Measurements from ENCODE around the gene CFAP47. TPM values are rescaled to one million over a fixed set of nuclear protein-coding genes. Genes with fewer than 3 reads are reported as not detected.

The CFAP47 gene
- polyA plus RNA-seq, 3 donors: 0.01 TPM; not detected in 1

GRCh38 chrX:36434522-36434921, 515.0 kb downstream of the CFAP47 start:
- 68 to 86% (median 83%) methylated on average over 1 of the region's 1 CpG for WGBS, 3 donors
- H3K27ac ChIP-seq (ENCODE audit: low read depth, low read length): no peak overlapping the region

Other genes with a start within 250 kb of the CFAP47 start
- gene MAGEB16, start 121.4 kb upstream of the CFAP47 start, polyA plus RNA-seq: not detected

Data from adipose tissue (tissue), 3 donors.